HG02763 (cell line): Measurements from ENCODE around the gene WDFY3.
"Not testable (repeated sequence)": the region's sequence is repeated elsewhere in the genome, so short reads cannot be mapped to it uniquely, and the experiment has no call there.

Experiments
- ATAC-seq: cut with Tn5 transposase; IDR thresholded peaks from one replicate; pipeline ENCODE4 v1.9.1; 2021; ENCODE audit warnings: mild to moderate bottlenecking, moderate library complexity; ENCODE audit not compliant: unreplicated experiment

The WDFY3 gene

DNA sequence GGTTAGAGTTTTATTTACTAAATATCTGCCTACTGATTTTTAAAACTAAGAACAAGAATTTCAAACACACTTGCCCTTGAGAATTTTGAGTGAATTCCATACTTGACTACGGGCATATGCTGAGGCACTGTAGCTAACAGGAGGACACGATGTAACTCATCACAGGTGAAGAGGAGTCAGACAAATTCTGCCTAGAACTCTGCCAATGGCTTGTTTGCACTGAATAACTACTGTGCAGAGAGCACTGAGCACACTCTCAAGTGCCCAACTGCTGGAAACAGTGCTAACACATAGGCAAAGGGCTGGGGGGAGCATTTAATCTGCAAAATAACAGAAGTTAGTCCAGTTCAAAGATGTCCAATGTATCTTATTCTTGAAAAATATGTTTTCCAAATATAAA lies 104.4 kb downstream of the WDFY3 start:
- ATAC-seq: no peak

DNA sequence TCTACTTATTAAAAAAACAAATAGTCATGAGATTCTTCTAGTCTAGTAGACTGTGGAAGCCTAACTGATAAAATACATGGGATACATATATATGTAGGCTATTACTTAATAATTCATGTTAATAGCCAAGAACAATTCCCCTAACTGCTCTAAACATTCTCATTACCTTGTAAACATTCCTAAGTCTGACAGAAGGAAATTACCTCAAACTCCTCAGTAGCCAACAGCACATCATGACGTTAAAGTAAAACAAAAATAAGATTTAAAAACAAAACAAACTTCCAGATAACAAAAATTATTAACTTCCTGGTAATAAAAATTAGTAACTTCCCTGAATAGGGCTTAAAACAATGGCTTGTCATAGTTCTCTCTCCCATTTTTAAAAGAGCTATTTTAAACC lies 109.2 kb downstream of the WDFY3 start:
- ATAC-seq: no peak

DNA sequence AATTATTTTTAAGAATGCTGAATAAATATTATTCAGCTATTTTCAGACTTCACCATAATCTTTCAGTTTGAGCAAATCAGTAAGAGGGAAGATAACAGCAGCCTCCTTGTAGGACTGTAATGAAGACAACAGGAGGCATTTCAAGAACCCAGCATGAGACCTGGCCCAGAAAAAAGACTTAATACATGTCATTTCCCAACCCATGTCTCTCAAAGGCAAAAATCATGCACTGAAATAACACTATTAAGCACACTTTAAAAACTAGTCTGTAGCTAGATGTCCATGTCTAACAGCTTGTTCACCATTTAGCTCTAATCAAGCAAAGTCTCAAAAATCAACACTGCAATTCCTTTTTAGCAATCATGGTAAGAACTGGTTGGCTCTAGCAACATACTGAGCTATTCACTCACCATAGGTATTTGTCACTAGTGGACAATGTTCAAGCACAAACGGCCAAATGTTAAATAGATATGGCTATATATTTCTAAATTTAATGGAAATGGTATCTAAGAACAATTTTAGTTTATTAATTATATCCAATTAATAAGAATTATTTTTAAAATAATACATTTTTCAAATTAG lies 109.9 kb downstream of the WDFY3 start:
- no peak for ATAC-seq

DNA sequence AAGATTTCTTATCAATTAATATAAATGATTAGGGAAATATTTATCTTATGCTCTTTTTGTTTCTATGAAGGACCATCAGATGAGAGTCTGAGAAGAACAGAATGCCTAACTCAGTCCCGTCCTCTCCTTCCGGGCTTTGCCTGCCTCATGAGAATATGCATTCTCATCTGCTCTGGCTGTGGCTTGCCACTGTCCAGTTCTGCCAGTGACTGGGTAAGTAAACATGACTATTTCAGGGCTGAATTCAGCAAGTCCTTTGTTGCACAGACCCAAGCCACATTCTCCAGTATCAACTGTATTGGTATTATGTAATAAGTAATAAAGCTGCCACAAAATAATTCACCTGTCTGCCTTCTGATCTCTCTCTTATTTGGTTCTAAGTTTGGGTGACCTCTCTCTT lies 110.7 kb downstream of the WDFY3 start:
- no peak for ATAC-seq

DNA sequence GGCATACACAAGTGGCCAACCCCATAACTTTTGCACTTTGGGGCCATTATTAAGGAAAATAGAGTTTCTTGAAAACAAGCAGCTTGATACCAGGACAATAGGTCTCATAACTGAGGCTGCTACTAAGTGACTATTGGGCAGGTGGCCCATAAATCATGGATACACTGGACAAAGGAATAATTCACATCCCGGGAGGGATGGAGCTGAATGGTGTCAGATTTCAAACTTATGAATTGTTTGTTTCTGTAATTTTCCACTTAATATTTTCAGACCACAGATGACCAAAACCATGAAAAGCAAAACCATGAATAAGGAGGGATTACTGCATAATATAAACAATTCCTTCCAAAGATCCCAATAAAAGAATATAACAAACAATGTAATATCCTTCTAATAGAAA lies 114.4 kb downstream of the WDFY3 start:
- no peak for ATAC-seq

DNA sequence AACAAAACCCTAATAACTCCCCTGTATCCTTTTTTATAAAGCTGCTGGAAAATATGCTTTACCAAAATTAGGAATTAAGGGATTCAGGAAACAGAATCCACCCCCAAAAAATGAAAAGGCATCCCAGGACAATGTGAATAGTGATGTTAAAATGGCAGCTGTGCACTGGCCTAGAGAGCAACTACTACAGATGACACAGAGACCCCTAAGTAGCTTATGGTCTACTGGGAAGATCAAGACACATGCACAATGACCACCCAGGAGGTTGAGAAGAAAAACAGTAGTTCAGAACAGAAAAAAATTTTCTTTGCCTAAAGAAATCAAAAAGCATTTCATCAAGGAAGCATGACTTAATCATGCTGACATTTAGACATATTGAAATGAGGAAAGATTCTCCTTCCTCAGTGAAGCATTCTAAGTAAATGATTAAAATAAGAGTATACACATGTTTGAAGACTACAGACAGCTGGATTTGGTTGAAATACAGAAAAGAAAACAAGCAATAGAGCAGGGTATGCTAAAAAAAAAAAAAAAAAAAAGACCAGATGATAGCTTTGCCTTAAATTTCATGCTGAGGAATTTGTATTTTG lies 117.3 kb downstream of the WDFY3 start:
- ATAC-seq: no peak

DNA sequence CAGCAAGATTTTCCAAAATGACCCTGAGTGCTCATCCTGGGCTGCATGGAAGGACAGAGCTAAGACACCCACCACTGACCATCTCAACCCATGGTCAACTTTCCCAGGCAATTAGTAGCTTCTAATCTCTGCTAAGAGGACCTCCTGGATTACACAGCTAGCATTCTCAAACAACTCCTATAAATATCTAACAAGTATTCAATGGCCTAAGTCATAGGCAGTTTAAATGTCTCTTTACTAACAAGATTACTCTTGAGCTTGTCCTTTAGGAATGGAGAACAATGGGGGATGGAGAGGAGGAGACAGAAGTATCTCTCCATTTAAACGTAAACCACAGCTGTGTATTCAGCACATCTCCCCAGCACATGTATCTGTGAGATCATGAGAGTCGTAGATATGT lies 118.1 kb downstream of the WDFY3 start:
- no peak for ATAC-seq

DNA sequence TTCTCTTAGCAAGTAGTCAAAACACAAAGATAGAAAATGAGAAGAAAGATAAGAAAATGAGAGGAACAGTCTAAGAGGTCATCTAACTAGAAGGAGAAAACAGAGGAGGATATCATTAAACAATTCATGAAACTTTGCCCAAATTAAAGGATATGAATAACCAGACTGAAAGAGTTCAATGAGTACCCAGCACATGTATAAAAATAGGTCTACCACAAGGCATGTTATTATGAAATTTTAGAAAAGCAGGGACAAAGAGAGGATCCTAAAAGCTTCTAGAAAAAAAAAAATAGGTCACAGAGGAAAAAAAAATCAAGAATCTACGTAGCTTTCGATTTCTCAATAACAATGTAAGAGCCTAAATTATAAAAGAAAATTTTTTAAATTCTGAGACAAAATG lies 118.5 kb downstream of the WDFY3 start:
- no peak for ATAC-seq

DNA sequence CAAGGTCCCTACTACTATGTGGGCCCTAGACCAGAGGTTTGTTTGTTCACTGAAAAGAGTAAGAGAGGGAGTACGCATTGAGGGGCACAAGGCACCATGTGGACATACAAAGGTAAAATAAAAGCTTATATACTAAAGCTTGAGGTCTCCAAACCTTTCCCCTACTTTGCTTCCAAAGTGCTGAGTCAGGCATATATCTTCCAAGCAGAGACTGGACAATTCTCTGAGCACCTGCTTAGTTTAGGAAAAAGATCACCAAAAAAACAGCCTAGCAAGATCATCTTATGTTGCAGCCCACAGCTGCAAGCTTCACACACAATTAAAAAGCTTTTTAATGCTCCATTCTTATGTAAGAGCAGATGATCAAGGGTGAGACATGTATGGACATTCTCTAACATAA lies 119.5 kb downstream of the WDFY3 start:
- no peak for ATAC-seq

DNA sequence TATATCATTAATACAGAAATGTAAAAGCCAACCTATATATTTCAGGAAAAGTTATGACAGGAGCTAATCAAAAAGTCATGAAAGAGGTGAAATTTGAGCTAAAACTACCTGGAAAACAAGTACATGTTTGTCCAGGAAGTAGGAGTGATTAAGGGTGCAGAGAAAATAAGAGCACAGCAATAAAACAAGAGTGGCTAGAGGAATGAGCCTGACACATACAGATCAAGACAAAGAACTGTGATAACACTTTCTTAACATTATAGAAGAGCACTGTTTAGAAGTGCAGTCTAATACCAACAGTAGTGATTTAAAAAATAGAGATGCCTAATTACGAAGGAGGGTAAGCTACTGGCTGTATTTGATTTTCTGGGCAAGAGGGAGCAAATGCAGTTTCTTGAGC lies 125.1 kb downstream of the WDFY3 start:
- no peak for ATAC-seq

DNA sequence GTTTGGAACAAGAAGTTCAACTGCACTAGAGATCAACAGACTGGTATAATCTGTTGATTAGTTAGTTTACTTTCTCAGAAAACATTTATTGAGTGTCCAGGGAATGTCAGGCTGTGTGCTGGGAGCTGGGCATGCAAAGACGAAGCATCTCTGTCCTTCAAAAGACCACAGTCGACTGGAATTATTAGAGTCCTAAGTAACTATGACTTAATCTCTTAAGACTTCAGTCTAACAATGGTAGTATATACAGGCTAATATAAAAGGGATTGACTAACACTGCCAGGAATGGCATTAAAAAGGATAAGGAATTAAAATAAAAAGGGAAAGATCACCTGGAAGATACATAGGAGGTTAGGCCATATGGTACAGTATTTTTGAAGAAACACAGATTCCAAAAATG lies 128.7 kb downstream of the WDFY3 start:
- ATAC-seq: no peak

DNA sequence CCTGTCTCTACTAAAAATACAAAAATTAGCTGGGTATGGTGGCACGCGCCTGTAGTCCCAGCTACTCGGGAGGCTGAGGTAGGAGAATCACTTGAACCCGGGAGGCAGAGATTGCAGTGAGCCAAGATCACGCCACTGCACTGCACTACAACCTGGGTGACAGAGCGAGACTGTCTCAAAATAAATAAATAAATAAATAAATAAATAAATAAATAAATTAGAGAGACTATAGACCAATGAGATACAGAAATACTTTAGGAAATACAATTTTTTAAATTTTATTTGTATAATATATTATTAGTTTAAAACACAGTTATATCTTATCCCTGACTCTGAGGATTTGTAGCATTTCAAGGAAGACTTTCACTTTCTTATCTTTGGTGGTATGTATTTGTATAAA lies 136.9 kb downstream of the WDFY3 start:
- ATAC-seq: not testable (repeated sequence)

DNA sequence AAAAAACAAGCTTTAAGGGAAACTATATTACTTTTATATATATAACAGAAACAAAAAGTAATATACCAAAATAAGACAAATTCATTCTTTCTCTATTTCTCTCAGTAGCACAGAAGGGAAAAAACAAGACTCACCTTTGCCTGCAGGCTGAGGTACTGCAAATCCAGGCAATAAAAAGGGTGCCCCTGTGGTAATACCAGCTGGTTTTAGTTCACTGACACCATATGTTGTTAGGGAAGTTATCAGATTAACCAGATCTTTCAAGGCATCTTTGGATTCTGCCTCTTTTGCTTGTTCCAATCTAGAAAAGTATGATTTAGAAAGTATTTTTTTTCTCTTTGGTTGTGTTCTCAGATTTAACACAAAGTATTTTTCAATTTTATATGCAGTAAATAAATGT lies 139.8 kb downstream of the WDFY3 start:
- no peak for ATAC-seq

DNA sequence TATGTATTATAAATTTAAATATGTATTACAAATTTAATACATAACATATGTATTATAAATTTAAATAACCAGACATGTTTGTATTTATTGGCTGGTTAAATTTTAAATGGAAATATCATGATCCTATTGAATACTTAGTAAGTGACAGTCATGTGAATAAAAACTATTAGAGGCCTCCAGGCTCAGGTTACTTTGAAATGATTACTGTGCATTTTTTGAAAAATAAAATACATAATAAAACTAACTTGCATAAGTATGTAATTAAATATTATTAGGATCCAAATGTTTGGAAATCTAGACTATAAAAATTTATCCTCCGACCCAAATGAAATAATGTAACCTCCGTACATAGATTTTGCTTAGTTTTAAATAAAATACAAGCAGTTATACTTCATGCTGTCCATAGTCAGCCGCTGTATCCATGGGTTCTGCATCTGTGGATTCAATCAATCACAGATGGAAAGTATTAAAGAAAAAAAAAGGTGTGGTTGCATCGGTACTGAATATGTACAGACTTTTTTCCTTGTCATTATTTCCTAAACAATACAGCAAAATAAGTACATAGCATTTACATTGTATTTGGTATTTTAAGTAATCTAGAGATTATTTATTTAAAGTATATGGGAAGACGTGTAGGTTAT lies 140.7 kb downstream of the WDFY3 start:
- no peak for ATAC-seq

DNA sequence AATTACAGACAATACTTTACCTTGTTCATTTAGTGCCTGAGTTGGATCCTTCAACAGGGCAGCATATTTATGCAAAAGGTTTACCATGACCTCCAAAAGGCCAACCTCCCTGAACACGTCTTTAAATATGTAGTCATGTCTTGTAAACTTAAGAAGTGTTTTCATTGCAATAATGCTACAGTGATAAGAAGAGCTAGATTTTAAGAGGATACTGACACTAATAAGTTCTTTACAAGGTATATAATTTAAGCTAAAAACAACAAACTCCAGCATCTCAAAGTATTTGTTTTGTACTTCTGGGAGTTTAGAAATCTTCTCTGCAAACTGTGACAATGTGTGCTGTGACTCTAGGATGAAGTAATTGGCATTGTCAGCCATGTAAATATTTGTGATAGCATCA lies 145.4 kb downstream of the WDFY3 start:
- ATAC-seq: no peak

DNA sequence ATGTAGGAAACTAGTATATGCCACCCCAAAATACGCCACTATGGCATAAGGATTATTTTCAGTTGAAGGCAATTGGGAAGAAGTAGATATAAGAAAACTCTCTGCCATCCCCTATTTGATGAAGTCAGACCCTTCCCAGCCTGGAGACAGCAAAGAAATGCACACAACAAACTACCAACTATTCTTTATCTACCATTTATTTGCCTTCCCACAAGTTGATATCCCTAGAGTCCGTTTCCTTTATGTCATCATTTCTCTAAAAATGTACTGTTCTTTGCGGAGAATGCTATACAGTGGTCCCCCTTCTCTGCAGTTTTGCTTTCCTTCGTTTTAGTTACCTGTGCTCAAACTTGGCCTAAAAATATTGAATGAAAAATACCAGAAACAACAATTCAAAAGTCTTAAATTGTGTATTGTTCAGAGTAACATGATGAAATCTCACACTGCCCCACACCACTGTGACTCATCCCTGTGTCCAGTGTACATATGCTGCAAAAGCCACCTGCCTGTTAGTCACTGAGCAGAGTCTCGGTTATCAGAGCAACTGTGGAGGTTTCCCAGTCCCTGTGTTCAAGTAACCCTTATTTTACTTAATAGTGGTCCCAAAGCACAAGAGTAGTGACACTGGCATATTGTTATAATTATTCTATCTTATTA lies 152.3 kb downstream of the WDFY3 start:
- ATAC-seq: no peak

DNA sequence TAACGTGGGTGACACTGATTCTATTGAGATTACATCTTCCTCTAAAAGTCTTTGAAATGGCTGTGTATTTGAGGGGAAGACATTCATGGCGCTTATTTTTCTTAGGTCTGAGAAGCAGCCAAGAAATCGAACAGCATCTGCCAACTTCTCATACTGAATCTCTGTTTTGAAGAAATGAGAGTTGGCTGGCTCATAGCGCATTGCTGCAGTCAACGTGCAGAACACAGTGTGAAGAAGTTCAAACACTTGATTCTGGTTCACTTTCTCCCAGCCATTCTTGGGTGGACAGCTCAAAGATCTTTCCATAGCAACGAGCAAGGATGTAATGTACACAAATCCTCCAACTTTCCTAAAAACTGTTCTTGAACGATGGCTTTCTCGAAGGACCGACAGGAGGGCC lies 156.5 kb downstream of the WDFY3 start:
- ATAC-seq: no peak

DNA sequence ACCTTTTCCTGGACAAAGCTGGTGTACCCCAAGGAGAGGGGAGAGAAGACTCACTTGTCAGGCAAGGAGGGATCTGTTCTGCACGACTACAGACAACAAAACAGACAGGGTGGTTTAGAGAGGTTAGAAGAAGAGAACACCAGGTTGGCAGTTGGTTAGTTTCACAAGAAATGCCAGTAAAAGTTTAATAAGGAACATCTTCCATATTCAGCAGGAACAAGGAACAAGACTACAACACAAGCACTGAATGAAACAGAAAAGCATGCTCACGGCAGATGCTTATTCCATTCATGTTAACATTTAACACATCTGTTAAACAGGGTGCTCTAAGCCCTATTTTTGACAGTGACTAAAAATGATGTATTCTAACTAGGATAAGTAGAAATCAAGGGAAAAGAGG lies 158.2 kb downstream of the WDFY3 start:
- no peak for ATAC-seq

DNA sequence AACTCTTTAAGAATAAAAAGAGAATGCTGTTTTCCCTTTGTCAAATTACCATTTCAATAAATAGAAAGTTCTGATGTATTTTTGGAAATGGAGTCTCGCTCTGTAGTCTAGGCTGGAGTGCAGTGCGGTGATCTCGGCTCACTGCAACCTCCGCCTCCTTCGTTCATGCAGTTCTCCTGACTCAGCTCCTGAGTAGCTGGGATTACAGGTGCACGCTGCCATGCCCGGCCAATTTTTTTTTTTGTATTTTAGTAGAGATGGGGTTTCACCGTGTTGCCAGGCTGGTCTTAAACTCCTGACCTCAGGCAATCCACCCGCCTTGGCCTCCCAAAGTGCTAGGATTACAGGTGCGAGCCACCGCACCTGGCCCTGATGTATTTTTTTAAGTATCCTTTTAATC lies 159.9 kb downstream of the WDFY3 start:
- not testable (repeated sequence) for ATAC-seq

DNA sequence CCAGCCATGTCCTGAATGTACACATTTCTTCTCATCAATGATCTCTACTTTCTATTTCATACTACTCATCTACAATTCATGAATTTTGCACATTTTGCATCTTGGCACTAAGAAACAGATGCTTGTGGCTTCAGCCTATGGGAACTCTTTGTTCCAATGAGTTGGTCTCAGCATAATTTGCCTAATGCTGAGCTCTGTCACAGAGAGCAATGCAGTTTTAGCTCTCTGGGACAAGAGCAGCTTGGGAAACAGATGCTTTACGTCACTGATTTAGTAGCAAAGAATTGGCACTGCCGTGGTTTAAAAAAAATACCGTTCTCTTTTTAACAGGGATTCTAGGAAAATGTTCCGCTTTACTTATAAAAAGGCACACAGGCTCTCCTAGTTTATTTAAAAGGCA lies 162.4 kb downstream of the WDFY3 start:
- no peak for ATAC-seq

DNA sequence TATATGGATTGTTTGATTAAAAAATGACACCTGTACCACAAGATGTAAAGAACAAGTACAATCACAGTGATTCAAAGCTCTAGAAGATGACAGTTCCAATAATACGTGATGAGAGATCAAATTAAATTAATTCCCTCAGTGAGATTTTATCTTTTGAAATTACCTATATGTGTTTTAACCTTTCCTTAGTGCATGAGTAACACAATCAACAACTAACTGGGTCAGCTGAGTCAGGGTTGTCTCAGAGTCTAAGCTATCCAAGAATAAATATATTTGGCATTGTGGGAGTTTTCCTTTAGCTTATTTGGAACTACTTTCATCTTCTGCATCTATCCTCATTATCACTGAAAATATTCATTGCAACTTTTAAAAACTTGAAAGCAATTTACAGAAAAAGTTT lies 162.8 kb downstream of the WDFY3 start:
- ATAC-seq: no peak

DNA sequence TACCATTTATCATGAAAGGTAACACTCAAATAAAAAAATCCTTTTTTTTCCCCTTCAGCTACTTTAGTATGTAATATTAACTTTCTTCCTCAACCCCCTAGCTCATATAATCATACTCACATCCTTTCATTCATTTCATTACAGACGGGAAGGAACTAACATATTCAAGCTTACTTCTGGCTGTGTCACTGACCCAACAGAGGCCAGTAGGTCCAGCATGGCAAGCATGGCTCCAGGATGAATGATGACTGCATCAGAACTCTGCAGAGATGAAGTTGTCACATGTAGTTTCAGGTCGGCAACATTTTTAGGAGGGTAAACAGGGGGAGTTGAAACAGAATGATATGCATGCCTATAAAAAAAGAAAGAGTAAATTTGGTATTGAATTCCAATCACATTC lies 163.4 kb downstream of the WDFY3 start:
- no peak for ATAC-seq
